Middle frontal gyrus (tissue), 1 donor: ENCODE results near the gene NKD2.

Source experiments
- DNase-seq: peaks from one replicate; pipeline ENCODE4 v3.0.0-alpha.2; 2015; ENCODE audit warnings: low spot score; ENCODE audit errors: extremely low spot score

NKD2 gene

GRCh38 chr5:1041225-1042143 lies 32.9 kb downstream of the NKD2 start:
- no peak for DNase-seq

GRCh38 chr5:1042626-1043025 lies 34.0 kb downstream of the NKD2 start:
- no peak for DNase-seq

GRCh38 chr5:1043327-1043726 lies 34.7 kb downstream of the NKD2 start:
- DNase-seq = no peak

GRCh38 chr5:1044117-1044516 lies 35.5 kb downstream of the NKD2 start:
- no peak for DNase-seq

- no peak for DNase-seq
Observed at GRCh38 chr5:1045960-1046560, 37.5 kb downstream of the NKD2 start.

- DNase-seq = no peak
Observed at GRCh38 chr5:1047332-1047965, 38.8 kb downstream of the NKD2 start.

- DNase-seq = no peak
Observed at GRCh38 chr5:1048162-1048721, 39.6 kb downstream of the NKD2 start.

- DNase-seq = no peak
Observed at GRCh38 chr5:1048861-1049838, 40.5 kb downstream of the NKD2 start.

GRCh38 chr5:1050423-1051365 lies 42.1 kb downstream of the NKD2 start:
- DNase-seq = no peak

GRCh38 chr5:1051366-1051720 lies 42.7 kb downstream of the NKD2 start:
- DNase-seq = no peak

- DNase-seq = no peak
Observed at GRCh38 chr5:1052076-1052475, 43.5 kb downstream of the NKD2 start.

GRCh38 chr5:1052641-1053390 lies 44.2 kb downstream of the NKD2 start:
- no peak for DNase-seq

- no peak for DNase-seq
Observed at GRCh38 chr5:1053391-1054017, 44.9 kb downstream of the NKD2 start.

- DNase-seq = no peak
Observed at GRCh38 chr5:1054018-1054798, 45.6 kb downstream of the NKD2 start.

- no peak for DNase-seq
Observed at GRCh38 chr5:1054799-1055775, 46.5 kb downstream of the NKD2 start.

GRCh38 chr5:1055896-1056610 lies 47.5 kb downstream of the NKD2 start:
- DNase-seq = no peak
